Measurements from ENCODE around the gene NOTCH2NLA.
"Not testable (repeated sequence)": the region's sequence is repeated elsewhere in the genome, so short reads cannot be mapped to it uniquely, and the experiment has no call there.

Gene NOTCH2NLA

DNA sequence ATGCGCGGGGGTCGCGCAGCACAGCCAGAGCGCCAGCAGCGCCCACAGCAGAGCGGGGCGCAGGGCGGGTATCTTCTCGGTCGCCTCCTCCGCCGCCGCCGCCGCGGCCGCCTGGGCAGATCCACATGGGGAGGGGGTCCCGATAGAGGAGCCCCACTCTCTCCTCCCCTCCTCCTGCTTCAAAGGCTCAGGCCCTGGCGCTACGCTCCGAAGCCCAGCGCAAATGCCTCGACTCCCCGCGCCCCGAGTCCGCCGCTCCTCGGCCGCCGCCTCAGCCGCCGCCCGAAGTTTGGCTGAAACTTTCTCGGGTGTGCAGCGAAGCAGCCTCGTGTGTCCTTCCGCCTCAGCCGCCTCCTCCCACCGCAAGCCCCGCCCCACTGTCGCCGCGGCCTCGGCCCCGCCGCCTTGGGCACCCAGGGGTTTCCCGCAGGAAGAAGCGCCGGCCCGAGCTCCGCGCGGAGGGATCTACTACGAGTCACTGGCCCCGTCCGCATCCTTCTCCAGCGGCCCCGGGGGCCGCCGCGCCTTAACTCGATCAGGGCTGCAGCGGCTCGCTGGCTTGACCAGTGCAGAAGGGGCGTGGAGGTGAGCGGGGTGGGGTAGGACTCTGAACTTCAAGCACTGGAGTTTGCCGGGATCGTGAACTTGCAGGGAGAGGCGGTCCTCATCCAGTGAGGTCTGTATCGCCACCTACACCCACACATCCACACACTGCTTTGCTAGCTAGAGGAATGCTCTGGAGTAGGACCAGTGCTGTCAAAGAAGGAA lies at the start of gene NOTCH2NLA:
NOTCH2NLA (minus strand) TSS at position 312 of the 768 bp plus-strand sequence. CDS start 39,684 bp downstream, outside the sequence.
- peak; percentile 28 for DNase-seq

DNA sequence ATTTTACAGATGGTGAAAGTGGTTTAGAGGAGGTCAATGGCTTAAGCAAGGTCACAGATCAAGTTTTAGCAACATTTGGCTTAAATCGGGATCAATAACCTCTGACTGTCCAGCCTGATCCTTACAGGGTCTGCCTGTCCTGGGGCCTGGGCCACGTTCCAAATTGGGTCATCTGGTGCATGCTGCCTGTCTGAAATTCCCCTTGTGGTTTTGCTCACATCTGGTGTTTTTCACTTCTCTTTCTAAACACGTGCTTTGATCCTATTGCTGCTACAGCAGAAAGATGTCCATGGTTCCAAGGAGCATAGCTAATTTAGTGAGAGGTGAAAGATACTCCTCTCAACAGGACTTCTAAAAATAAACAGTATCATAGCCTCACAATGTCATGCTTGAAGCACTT lies 49.5 kb upstream of the NOTCH2NLA start:
- not testable (repeated sequence) for DNase-seq

DNA sequence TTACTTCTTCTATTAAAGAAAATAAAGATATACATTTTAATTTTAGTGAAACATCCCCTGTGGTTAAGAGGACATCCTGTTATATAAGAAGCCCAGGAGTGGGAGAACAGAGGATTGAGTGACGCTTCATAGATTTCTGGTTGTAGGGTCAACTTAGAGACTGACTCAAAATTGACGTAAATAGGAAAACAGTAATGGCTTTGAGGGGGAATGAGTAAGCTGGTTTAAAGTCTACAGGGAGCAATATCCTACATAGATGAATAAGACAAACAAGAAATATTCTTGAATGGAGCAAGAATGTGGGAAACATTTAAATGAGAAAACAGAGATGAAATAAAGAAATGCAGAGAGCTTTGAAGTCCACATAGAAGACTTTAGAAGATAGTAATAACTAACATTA lies 48.3 kb upstream of the NOTCH2NLA start:
- DNase-seq, result not testable (repeated sequence)

DNA sequence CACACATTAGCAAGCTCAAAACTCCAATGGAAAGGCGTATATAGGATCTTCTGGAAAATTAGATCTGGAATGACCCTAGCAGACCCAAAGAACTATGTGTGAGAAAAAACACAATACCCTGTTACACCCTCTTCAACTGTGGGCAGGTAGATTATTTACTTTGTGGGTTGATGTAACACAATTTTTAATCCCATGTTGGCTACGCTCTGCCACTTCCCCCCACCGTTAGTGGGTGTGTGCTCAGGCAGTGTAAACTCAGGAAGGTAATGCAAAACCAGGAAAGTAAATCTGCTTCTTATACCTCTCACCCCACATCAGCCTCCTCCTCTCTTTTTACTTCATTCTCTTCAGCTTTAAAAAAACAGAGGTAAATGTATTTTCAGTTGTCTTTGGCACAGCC lies 45.3 kb upstream of the NOTCH2NLA start:
- not testable (repeated sequence) for DNase-seq

DNA sequence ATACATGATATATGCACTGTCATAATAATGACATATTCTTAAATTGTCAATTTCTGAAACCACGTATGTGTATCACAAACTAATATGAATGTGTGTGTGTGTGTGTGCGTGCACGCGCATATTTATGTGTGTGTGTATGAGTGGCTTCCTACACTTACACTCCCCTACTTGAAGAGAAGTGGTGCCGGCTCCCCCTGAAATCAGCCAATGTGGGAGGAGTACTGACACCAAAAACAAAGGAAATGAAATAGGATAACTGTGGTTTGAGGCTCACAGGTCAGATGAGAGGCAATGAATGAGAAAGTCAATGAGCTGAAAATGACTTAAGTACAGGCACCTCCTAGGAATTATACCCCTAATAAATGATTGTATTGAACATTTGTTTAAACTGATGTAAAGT lies 44.4 kb upstream of the NOTCH2NLA start:
- DNase-seq, result not testable (repeated sequence)

DNA sequence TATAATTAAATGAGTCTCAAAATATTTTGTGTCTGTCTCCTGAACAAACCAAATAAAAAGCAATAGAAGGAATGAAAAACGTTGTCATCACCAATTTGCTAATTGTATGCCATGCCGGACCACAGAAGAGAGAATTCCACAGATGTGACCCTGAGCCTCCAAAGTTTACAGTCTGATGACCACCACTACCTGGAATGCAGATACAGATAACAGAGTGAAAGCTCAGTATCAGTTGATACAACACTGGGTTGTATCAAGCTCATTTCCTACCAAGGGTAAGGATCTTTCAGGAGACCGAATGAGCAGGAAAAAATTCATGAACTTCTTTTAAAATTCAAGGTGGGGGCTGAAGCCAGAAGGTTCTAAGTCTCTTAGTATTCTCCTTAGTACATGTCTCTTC lies 43.9 kb upstream of the NOTCH2NLA start:
- DNase-seq, result not testable (repeated sequence)

DNA sequence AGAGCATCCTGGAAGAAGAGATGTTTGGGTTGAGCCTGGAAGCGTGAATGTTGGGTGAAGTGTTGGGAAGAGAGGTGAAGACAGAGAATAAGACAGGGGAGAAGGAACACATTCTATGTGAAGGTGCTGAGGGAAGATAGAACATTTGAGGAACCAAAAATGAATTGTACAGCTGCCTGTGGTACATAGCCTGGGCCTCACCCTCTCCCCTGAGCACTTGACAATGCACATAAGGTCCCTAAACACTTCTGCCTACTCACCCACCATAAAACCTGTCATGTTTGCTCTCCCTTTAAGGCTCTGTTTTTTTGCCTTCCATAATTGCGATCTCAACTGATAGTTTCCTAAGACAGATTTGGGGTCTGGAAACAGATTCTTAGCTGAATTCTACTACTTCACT lies 43.2 kb upstream of the NOTCH2NLA start:
- not testable (repeated sequence) for DNase-seq

DNA sequence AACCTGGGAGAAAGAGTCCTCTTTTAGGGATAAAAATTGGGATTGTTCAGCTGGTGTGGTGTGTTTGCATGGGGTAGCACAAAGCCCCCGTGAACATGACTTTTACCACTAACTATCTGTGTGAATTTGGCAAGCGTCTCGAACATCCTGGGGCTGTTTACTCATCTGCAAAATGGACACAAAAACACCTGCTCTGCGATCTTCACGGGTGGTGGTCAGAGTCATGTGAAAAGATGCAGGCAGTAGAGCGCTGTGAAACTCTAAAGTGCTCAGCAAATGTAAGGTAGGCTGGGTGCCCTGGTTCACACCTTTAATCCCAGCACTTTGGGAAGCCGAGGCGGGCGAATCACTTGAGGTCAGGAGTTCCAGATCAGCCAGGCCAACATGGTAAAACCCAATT lies 41.3 kb upstream of the NOTCH2NLA start:
- not testable (repeated sequence) for DNase-seq

DNA sequence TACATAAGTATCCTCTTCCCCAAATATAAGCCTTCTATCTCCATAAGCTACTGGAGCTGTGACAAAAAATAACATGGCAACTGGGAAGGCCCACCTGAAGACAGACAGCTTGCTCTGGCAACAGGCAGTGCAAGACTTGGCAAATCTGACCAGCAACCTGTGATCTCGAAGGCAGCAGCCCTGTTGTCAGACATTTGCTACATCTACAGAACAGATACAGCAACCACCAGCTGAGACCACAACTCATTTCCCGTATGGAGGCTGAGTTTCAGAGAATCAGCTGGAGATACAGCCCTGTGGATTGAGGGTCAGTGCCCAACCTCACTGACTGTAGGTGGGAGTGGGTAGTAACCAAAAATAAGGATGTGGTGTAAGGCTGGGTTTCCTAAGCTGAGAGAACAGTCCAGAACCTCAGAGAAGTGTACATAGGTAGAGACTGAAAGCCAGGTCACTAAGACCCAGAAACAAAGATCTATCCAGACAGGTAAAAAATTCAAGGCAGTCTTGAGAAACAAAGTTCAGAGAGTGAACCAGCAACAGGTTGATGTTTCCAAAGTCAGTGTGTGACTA lies 37.4 kb upstream of the NOTCH2NLA start:
- not testable (repeated sequence) for DNase-seq

DNA sequence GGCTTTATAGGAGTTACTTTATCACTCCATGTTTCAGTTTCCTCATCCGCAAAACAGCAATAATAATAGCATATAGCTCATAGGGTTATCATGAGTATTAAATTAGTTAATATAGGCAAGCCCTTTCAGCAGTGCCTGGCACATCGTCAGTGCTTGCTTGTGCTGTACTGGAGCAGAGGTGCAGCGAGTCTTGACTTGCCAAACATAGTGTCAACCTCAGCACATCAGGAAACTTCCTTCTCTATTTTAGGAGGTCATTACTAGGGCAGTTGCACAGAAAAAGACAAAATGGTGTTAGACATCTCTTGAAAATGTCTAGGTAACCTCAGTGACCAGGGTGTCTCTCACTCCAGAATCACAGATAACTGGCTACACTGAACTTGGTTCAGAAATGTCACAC lies 35.9 kb upstream of the NOTCH2NLA start:
- not testable (repeated sequence) for DNase-seq

DNA sequence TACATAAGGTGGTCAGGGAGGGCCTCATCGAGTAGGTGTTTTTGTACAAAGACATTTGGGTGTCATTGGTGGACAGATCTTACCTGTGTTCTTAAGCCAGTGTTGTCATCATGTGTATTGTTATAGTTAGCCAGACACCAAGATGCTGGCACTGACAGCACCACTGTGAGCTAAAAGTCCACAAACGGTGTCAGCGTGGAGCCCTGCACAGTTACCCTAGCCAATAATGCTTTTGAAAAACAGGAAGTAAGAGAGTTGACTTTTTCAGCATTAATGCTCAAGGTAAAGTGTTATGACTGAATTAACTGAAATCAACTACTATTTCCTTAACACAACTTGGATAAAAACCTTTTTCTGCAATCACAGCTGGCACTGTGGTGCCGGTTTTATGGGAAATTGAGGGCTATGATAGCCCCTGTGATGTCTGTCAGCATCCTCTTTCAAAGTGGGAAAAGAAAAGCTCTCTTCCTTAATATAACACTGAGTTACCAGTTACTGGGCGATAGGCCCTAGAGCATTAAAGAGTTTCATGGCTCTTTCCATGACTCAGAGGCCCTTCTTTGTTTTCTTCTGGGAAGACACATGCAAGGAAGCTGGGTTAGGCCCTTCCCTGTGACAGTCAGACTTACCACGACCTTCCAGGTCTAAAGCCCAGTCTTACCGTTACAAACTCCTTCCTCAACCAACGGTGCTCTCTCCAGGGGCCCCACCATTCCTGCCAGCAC lies 31.3 kb upstream of the NOTCH2NLA start:
- DNase-seq, result not testable (repeated sequence)

DNA sequence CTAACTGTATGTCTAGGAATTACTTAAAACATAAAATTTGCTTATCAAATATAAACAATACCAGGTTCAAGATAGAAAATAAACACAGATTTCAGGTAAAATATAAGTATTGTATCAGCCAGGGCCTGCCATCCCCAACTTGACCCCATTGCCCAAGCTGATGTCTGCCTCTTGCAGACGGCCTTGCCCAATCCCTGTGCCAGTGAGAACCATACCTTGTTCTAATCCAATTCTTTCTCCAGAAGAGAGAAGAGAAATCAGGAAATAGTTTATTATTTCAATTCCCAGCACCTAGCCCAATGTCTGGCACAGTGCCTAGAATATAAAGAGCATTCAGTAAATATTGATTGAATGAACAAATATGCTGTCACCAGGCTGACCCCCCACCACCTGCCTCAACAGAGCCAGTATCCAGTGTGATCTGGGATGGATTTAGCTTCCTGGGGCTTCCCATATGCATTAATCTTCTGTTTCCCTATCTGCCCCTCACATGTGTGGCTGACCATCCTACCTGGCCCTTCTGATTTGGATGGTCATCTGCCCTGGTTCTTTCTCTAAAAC lies 29.3 kb upstream of the NOTCH2NLA start:
- not testable (repeated sequence) for DNase-seq

DNA sequence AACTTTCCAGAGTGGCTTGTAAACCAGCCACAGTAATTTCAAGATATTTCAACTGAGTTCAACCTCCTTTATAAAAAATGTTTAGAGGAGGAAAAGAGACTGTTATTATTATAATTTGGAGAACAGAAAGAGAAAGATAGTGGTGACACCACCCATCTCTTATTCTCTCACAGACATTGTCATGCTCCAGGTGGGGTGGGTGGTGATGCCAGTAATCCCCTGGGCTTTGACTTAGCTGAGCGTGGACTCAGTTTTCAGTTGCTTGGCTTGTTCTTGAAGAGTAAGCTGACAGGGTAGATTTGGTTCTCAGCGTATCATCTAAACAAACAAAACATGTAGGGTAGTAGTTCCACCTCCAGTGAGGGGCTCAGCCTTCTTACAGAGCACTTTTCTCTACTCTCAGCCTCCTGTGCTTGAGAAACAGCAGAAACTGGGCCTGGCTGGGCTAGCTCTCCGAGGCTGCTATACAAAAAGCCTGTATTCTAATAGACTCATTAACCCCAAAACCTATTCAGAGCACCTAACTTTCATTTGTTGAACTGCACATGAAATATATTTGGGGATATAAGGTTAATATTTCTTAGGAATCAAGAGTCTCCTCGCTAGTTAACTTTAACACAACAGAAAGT lies 25.9 kb upstream of the NOTCH2NLA start:
- not testable (repeated sequence) for DNase-seq

DNA sequence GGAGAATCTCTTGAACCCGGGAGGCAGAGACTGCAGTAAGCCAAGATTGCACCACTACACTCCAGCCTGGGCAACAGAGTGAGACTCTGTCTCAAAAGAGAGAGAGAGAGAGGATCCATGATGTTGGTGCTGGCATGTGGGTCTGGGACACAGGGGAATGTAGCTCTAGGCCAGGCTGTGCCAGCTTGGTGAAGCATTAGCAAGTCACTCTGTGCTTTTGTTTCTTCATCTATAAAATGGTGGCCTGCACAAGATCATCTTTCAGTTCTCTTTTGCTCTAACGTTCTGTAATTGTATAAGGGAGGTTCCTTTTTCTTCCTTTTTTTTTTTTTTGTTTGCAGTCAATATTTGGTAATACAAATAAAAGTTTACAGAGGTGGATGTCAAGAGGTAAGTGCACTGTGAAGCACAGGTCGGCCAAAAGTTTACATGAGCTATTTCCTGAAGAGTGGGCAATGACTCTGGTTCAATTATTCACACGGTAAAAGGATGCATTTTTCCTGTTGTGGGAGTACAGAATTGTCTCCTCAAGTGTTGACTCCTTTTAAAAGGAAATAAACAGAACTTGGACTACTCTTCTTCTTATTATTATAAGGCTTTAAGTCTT lies 24.5 kb upstream of the NOTCH2NLA start:
- DNase-seq, result not testable (repeated sequence)

DNA sequence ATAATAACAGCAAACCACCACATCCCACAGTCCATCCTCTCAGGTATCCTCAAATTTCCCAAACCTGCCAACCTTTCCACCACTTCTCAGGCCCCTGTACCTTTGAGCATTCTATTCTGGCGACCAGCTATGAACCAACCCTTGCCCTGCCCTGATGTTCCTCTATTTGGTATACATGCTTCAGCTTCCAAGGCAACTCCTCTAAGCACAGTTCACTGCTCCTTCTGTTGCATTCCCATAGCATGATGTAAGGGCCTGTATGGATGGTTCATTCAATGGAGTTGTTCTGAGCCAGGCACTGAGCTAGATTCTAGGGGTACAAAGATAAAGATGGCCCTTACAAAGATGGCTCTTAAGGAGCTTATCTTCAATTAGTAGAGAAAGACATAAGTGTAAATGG lies 22.7 kb upstream of the NOTCH2NLA start:
- DNase-seq, result not testable (repeated sequence)

DNA sequence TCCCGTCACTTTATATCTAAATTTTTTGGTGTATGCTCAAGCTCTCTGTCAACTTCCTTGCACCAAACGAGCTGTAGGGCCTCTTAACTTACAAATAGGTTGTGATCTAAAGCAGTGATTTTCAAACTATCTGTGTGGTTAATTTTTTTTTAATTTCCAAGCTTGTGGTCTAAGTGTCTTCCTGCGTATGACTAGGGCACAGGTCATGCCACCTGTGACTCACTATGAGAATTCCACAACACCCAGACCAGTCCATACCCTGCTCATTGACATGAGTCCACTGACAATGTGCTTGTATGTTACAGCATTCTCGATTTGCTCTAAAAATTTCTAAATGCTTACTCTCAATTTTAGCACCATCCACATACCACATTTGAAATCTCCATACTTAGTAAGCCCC lies 19.8 kb upstream of the NOTCH2NLA start:
- not testable (repeated sequence) for DNase-seq

DNA sequence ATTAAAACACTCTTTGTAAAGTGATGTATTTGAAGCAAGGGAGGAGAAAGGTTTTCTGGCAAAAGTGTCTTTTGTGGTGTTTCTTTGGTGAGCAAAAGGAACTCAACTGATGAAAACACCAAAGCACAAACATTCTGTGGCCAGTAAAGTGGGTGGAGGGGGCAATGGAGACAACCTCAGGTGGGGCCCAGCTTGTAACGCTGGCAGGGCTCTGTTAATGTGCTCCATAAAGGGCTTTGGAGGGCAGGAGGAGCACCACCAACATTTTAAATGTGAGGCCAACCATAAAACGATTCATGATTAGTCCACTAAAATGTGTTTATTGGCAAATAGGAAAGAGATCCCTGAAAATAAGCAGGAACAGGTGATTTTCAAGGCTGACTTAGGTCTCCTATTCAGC lies 7.8 kb upstream of the NOTCH2NLA start:
- not testable (repeated sequence) for DNase-seq

DNA sequence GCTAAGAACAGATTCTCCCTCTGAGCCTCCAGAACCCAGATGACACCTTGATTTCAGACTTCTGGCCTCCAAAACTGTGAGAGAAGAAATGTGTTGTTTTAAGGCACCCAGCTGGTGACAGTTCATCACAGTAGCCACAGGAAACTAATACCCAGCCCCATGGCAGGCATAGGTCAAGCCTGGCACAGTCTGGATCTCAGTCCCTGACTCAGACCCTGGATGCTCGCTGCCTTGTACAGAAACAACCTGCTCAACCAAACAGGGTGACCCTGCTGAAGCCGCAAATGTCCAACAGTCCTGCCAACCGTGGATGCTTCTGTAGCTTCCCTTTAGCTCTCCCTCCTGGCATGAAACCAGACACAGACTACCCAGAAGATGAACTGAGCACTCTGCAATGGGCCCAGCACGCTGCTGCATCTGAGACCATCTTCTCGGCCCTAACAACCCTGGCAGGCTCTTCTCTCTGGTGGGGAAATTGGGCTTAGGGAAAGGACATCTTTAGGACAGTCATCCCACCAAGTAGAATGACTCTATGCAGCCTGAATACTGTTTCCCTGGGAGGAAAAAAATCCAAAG lies 7.3 kb upstream of the NOTCH2NLA start:
- DNase-seq, result not testable (repeated sequence)

DNA sequence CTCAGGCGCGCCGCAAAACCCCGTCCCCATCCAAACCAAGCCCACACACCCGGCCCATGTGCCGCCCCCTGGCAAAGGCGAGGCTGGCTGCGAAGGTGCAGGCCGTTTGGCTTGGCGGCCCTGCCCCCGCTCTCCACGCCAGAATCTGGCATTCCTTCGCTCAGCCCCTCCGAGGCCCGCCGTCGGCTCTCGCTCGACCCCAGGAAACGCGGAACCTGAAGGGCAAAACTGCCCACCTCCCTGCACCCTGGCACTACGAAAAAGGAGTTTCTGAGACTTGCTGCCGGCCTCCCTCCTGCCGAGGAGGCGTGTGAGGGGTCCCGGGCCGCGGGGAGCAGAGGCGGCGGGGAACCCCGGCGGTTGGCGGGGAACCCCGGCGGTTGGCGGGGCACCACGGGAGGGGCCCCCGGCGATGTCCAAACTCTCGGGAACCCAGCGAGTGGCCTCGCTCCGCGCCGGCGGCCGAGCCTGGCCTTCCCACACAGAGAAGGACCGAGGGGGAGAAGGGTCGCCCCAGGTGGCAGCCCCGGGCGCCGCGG lies 608 bp downstream of the NOTCH2NLA start:
- DNase-seq, result peak; percentile 0

DNA sequence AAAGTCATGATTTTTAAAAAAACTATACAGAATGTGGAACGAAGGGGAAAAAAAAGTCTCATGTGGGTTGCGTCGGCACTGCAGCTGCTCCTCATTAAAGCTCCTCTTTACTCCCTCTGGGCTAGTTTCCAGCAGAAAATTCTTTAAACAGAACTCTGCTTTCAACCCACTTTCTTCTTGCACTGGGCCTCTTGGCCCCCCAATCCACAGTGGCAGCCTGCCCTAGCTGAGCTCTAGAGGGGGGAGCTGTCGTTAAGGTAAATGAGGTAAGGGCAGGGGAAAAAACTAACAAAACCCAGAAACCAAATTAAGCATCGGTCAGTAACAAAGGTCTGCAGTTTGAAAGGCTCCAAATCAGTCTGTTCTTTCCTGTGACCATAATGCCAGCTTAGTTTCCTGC lies 54.3 kb downstream of the NOTCH2NLA start:
- DNase-seq, result not testable (repeated sequence)

DNA sequence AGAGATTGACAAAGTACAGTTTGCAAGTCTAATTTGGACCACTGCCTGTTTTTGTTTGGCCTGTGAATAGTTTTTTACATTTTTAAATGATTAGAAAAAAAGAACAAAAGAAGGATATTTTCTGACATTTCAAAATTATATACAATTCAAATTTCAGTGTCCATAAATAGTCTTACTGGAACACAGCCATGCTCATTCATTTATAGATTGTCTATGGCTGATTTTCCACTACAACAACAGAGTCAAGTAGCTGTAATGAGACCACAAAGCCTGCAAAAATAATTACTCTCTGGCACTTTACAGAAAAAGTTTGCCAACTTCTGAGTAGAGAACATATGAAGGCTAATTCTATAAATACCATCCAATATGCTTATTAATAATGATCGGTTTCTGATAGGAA lies 61.1 kb downstream of the NOTCH2NLA start:
- DNase-seq, result not testable (repeated sequence)

DNA sequence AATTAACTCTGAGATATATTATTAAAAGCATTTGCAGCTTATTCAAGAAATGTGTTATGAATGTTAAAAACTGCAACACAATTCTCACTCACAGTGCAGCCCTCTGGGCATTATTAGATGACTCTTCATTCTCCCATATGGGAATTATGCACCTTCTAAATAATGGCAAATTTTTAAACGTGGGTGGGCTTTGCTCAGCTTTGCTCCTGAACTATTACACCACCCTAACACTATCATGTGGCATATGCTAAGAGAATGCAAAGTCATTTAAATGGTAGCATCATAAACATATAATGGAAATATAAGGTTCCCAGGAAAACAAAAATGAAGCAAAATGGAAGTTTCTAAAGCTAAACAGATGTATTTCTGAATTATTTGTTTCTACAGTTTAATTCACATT lies 61.5 kb downstream of the NOTCH2NLA start:
- not testable (repeated sequence) for DNase-seq

Measured in CD4-positive, alpha-beta T cell treated with Interleukin-4 for 4 hours (primary cell).